D721Med (cell line): Measurements from ENCODE around the gene NFKBIA.
"Not testable (repeated sequence)": the region's sequence is repeated elsewhere in the genome, so short reads cannot be mapped to it uniquely, and the experiment has no call there.

ENCODE experiments used
- DNase-seq: peaks from one replicate; pipeline ENCODE4 v3.0.0; 2011; ENCODE audit warnings: low spot score; ENCODE audit not compliant: insufficient read length
- FAIRE-seq: peaks from 2 replicates; lab custom pipeline; 2011; peaks lifted over from hg19 to GRCh38; lab: Jason Lieb, UNC
- TF ChIP-seq, protein P1 (sequence below): IDR thresholded peaks from 2 replicates; pipeline ENCODE4 v1.5.1; 2012; ENCODE audit warnings: mild to moderate bottlenecking, control low read depth; ENCODE audit not compliant: insufficient read depth; ENCODE audit errors: missing control alignments

NFKBIA gene

GRCh38 chr14:35383569-35384454, 20.7 kb downstream of the NFKBIA start:
- FAIRE-seq = no peak
- TF ChIP-seq, protein P1, sequence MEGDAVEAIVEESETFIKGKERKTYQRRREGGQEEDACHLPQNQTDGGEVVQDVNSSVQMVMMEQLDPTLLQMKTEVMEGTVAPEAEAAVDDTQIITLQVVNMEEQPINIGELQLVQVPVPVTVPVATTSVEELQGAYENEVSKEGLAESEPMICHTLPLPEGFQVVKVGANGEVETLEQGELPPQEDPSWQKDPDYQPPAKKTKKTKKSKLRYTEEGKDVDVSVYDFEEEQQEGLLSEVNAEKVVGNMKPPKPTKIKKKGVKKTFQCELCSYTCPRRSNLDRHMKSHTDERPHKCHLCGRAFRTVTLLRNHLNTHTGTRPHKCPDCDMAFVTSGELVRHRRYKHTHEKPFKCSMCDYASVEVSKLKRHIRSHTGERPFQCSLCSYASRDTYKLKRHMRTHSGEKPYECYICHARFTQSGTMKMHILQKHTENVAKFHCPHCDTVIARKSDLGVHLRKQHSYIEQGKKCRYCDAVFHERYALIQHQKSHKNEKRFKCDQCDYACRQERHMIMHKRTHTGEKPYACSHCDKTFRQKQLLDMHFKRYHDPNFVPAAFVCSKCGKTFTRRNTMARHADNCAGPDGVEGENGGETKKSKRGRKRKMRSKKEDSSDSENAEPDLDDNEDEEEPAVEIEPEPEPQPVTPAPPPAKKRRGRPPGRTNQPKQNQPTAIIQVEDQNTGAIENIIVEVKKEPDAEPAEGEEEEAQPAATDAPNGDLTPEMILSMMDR = no peak
- DNase-seq = no peak

GRCh38 chr14:35380794-35381193, 23.8 kb downstream of the NFKBIA start:
- TF ChIP-seq, protein P1 = no peak
- no peak for DNase-seq
- FAIRE-seq = no peak

DNA sequence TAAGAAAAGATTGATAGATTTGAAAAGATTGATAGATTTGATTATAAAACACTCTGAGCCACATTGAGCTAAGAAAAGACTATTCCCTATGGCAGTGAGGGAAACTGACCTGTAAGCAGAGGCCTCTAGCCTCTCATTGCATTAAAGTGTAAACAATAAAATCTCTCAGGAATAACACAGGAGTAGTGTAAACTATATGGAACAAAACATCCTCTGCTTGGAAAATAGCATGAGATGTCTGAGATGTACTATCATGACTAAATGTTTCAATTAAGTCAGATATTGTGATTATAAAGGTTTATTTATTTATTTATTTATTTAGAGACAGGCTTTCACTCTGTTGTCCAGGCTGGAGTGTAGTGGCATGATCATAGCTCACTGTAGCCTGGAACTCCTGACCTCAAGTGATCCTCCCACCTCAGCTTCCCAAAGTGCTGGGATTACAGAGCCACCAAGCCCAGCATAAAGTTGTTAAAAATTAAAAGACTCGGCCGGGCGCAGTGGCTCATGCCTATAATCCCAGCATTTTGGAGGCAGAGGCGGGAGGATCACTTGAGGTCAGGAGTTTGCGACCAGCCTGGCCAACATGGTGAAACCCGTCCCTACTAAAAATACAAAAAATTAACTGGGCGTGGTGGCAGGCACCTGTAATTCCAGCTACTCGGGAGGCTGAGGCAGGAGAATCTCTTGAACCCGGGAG, 25.2 kb downstream of the NFKBIA start:
- DNase-seq, FAIRE-seq: not testable (repeated sequence)

- FAIRE-seq = no peak
- TF ChIP-seq, protein P1 = no peak
- DNase-seq = no peak
Observed at GRCh38 chr14:35378425-35379233, 25.9 kb downstream of the NFKBIA start.

DNA sequence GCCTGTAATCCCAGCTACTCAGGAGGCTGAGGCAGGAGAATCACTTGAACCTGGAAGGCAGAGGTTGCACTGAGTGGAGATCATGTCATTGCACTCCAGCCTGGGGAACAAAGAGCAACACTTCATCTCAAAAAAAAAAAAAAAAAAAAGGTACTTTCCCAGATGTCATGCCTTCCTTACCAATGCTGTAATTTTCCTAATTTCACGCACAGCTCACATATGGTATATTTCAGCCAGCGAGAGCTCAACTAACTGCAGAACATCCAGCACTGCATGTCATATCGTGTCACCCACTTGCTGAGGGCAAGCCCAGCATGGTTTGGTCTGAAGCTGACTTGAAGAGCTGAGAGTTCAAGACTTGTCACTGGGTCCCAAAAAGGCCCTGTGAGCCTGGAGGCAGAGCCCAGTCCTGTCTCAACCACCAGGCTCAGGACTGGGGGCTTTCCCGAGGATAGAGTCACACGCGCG, 29.0 kb downstream of the NFKBIA start:
- TF ChIP-seq, protein P1 = no peak
- DNase-seq = no peak
- FAIRE-seq = no peak

DNA sequence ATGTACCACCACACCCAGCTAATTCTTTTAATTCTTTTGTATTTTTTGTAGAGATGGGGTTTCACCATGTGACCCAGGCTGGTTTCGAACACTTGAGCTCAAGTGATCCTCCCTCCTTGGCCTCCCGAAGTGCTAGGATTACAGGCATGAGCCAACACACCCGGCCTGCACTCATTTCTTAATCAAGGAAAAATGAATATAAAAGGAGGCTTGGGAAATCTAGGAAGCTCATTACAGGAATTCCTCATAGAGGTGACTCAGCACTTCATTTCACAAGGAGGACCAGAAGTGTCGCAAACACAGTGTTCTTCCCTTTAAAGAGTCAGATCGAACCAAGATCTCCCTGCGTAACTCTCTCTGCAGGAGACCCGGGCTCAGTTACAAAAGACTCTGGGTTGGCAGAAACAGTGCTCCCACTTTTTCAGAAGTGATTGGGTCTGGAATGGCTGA, 30.3 kb downstream of the NFKBIA start:
- DNase-seq (no peak), FAIRE-seq (no peak)
- TF ChIP-seq, protein P1 = no peak

DNA sequence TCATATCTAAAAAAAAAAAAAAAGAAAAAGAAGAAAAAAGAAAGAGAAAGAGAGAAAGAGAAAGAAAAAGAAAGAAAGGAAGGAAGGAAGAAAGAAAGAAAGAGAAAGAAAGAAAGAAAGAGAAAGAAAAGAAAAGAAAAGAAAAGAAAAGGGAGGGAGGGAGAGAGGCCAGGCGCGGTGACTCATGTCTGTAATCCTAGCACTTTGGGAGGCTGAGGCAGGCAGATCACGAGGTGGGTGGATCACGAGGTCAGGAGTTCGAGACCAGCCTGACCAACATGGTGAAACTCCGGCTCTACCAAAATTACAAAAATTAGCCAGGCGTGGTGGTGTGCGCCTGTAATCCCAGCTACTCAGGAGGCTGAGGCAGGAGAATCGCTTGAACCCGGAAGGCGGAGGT, 31.3 kb downstream of the NFKBIA start:
- FAIRE-seq, DNase-seq: not testable (repeated sequence)
